ENCODE measurements around the gene CNIH2.
"Not testable (repeated sequence)": the region's sequence is repeated elsewhere in the genome, so short reads cannot be mapped to it uniquely, and the experiment has no call there.

The CNIH2 gene

GRCh38 chr11:66276619-66277018 lies 1.4 kb upstream of the CNIH2 start:
- not testable (repeated sequence) for DNase-seq (ENCODE audit: low read depth in 2 of 2)

GRCh38 chr11:66277064-66277463 lies 911 bp upstream of the CNIH2 start:
- not testable (repeated sequence) for DNase-seq (ENCODE audit: low read depth in 2 of 2)

GRCh38 chr11:66278363-66279091 lies 552 bp downstream of the CNIH2 start:
- DNase-seq (ENCODE audit: low read depth in 2 of 2): no peak

GRCh38 chr11:66279092-66279734 lies 1.2 kb downstream of the CNIH2 start:
- DNase-seq (ENCODE audit: low read depth in 2 of 2): no peak

GRCh38 chr11:66280428-66280827 lies 2.5 kb downstream of the CNIH2 start:
- DNase-seq (ENCODE audit: low read depth in 2 of 2): no peak

- no peak for DNase-seq (ENCODE audit: low read depth in 2 of 2)
These were observed 3.0 kb downstream of the CNIH2 start for GRCh38 chr11:66281001-66281400.

- DNase-seq (ENCODE audit: low read depth in 2 of 2): no peak
These were observed 3.9 kb downstream of the CNIH2 start for GRCh38 chr11:66281776-66282467.

GRCh38 chr11:66282468-66283455 lies 4.8 kb downstream of the CNIH2 start:
- DNase-seq (ENCODE audit: low read depth in 2 of 2): peak; percentile 98

GRCh38 chr11:66283461-66284105 lies 5.6 kb downstream of the CNIH2 start:
- DNase-seq (ENCODE audit: low read depth in 2 of 2): no peak

GRCh38 chr11:66284526-66285078 lies 6.6 kb downstream of the CNIH2 start:
- DNase-seq (ENCODE audit: low read depth in 2 of 2): no peak

GRCh38 chr11:66285250-66285947 lies 7.4 kb downstream of the CNIH2 start:
- DNase-seq (ENCODE audit: low read depth in 2 of 2): no peak

- no peak for DNase-seq (ENCODE audit: low read depth in 2 of 2)
These were observed 8.7 kb downstream of the CNIH2 start for GRCh38 chr11:66286699-66287098.

GRCh38 chr11:66287211-66287888 lies 9.4 kb downstream of the CNIH2 start:
- DNase-seq (ENCODE audit: low read depth in 2 of 2): no peak

GRCh38 chr11:66287889-66288670 lies 10.1 kb downstream of the CNIH2 start:
- no peak for DNase-seq (ENCODE audit: low read depth in 2 of 2)

GRCh38 chr11:66288671-66289547 lies 10.9 kb downstream of the CNIH2 start, which contains the start of gene YIF1A:
Gene YIF1A, minus strand, starts transcription at chr11:66289143. Its CDS starts 158 bp downstream, at chr11:66288985.
- DNase-seq (ENCODE audit: low read depth in 2 of 2): peak; percentile 95 to 97

GRCh38 chr11:66289548-66290329 lies 11.8 kb downstream of the CNIH2 start:
- DNase-seq (ENCODE audit: low read depth in 2 of 2): peak; percentile 70 to 76

GRCh38 chr11:66290330-66290621 lies 12.3 kb downstream of the CNIH2 start:
- DNase-seq (ENCODE audit: low read depth in 2 of 2): no peak

All from activated CD4-positive, alpha-beta T cell treated with anti-CD3 and anti-CD28 coated beads for 24 hours (primary cell).